Measurements from ENCODE around the gene SATB1.
"Not testable (repeated sequence)": the region's sequence is repeated elsewhere in the genome, so short reads cannot be mapped to it uniquely, and the experiment has no call there.

GRCh38 chr3:18330772-18331441 is 94.2 kb downstream of the SATB1 start:
- not testable (repeated sequence) for TF ChIP-seq EZH2 (IDR thresholded peaks at IDR 0.05); POLR2AphosphoS5 (IDR thresholded peaks at IDR 0.05; ENCODE audit: borderline replicate concordance, low read depth, low read length); FOXP2 (optimal IDR thresholded peaks at IDR 0.05; ENCODE audit: control extremely low read depth, extremely low read length, insufficient read depth)
